GM23338 (cell line): ENCODE data around the gene DISP3. TPM values are rescaled to one million over a fixed set of nuclear protein-coding genes. Genes with fewer than 3 reads are reported as not detected.

ENCODE experiments used
- ATAC-seq: fragments of 200-7000 bp; cut with Tn5 transposase; 3 replicates; pipeline ENCODE4 v1.9.1; 2020
- DNase-seq: peaks from one replicate; pipeline ENCODE4 v3.0.0-alpha.2; 2015; ENCODE audit warnings: low spot score
- H2AFZ ChIP-seq: fragments of 200-600 bp; sonication (generic); 2 replicates; pipeline ENCODE4 v1.8.0; 2016; ENCODE audit warnings: antibody characterized with exemption, mild to moderate bottlenecking, moderate library complexity
- H3F3A ChIP-seq: fragments of 200-600 bp; sonication (generic); replicated peaks from 2 replicates; pipeline ENCODE4 v1.8.0; 2017; ENCODE audit warnings: antibody characterized with exemption, mixed run types, low read depth
- H3K27ac ChIP-seq: fragments of 200-600 bp; sonication (generic); 2 replicates; pipeline ENCODE4 v1.6.1; 2016; ENCODE audit warnings: low read depth
- H3K27me3 ChIP-seq: fragments of 200-600 bp; sonication (generic); 2 replicates; pipeline ENCODE4 v1.8.0; 2016; ENCODE audit warnings: mild to moderate bottlenecking, mixed run types, moderate library complexity; ENCODE audit not compliant: insufficient read depth
- H3K36me3 ChIP-seq: fragments of 200-600 bp; sonication (generic); 2 replicates; pipeline ENCODE4 v1.8.0; 2016; ENCODE audit warnings: mild to moderate bottlenecking; ENCODE audit not compliant: insufficient read depth
- H3K4me1 ChIP-seq: fragments of 200-600 bp; sonication (generic); 2 replicates; pipeline ENCODE4 v1.8.0; 2016; ENCODE audit warnings: mild to moderate bottlenecking, moderate library complexity; ENCODE audit not compliant: insufficient read depth
- H3K4me2 ChIP-seq: fragments of 200-600 bp; sonication (generic); 2 replicates; pipeline ENCODE4 v1.7.1; 2017; ENCODE audit warnings: mixed run types
- H3K4me3 ChIP-seq: fragments of 200-600 bp; sonication (generic); 2 replicates; pipeline ENCODE4 v1.6.1; 2016; ENCODE audit warnings: mixed run types
- H3K79me2 ChIP-seq: fragments of 200-600 bp; sonication (generic); replicated peaks from 2 replicates; pipeline ENCODE4 v1.8.0; 2017; ENCODE audit warnings: mild to moderate bottlenecking; ENCODE audit not compliant: insufficient read depth
- H3K9me2 ChIP-seq: fragments of 200-600 bp; sonication (generic); 2 replicates; pipeline ENCODE4 v1.8.0; 2017; ENCODE audit not compliant: insufficient read depth
- H4K20me1 ChIP-seq: fragments of 200-600 bp; sonication (generic); replicated peaks from 2 replicates; pipeline ENCODE4 v1.8.0; 2017; ENCODE audit warnings: mild to moderate bottlenecking; ENCODE audit not compliant: insufficient read depth
- H3K27ac Mint-ChIP-seq: 2 replicates; pipeline ENCODE4 v1.8.0; 2020; ENCODE audit warnings: inconsistent platforms, mild to moderate bottlenecking, moderate library complexity, mixed read lengths
- H3K27me3 Mint-ChIP-seq: 3 replicates; pipeline ENCODE4 v1.8.0; 2022; ENCODE audit warnings: low read depth, mild to moderate bottlenecking, moderate library complexity, mixed read lengths, inconsistent platforms; ENCODE audit not compliant: insufficient read depth, poor library complexity
- H3K36me3 Mint-ChIP-seq: 3 replicates; pipeline ENCODE4 v1.8.0; 2021; ENCODE audit warnings: low read depth, mild to moderate bottlenecking, inconsistent platforms, moderate library complexity, mixed read lengths
- H3K4me1 Mint-ChIP-seq: 3 replicates; pipeline ENCODE4 v1.8.0; 2020; ENCODE audit warnings: mild to moderate bottlenecking, inconsistent platforms, mixed read lengths
- H3K4me3 Mint-ChIP-seq: 3 replicates; pipeline ENCODE4 v1.8.0; 2021; ENCODE audit warnings: moderate library complexity, mild to moderate bottlenecking, inconsistent platforms, mixed read lengths
- H3K9me3 Mint-ChIP-seq: 3 replicates; pipeline ENCODE4 v1.8.0; 2020; ENCODE audit warnings: moderate library complexity, mild to moderate bottlenecking, inconsistent platforms, mixed read lengths
- CREB1 ChIP-seq: fragments of 250-450 bp; sonication (Bioruptor Pico); IDR thresholded peaks from 2 replicates; pipeline ENCODE4 v1.5.0; 2020; ENCODE audit warnings: low read depth, mild to moderate bottlenecking, moderate library complexity
- EZH2 ChIP-seq: fragments of 200-600 bp; sonication (generic); IDR thresholded peaks from one replicate; pipeline ENCODE4 v1.8.0; 2017; ENCODE audit warnings: antibody characterized with exemption, mild to moderate bottlenecking, low read depth; ENCODE audit not compliant: unreplicated experiment
- EZH2phosphoT487 ChIP-seq: fragments of 200-600 bp; sonication (generic); IDR thresholded peaks from one replicate; pipeline ENCODE4 v1.8.1; 2018; ENCODE audit warnings: antibody characterized with exemption; ENCODE audit not compliant: unreplicated experiment
- JUNB ChIP-seq: IDR thresholded peaks from one replicate; pipeline ENCODE4 v1.6.1; 2016; ENCODE audit warnings: antibody characterized with exemption; ENCODE audit not compliant: unreplicated experiment
- NANOG ChIP-seq: IDR thresholded peaks from 2 replicates; pipeline ENCODE4 v1.6.1; 2016; ENCODE audit warnings: antibody characterized with exemption, borderline replicate concordance
- POLR2AphosphoS5 ChIP-seq: IDR thresholded peaks from 2 replicates; pipeline ENCODE4 v1.6.1; 2016; ENCODE audit warnings: antibody characterized with exemption, low read depth
- STAT1 ChIP-seq: IDR thresholded peaks from one replicate; pipeline ENCODE4 v1.6.1; 2016; ENCODE audit warnings: antibody characterized with exemption; ENCODE audit not compliant: unreplicated experiment
- ZNF114 ChIP-seq: fragments of 250-450 bp; sonication (Bioruptor Pico); IDR thresholded peaks from 2 replicates; pipeline ENCODE4 v1.5.0; 2020; ENCODE audit warnings: mild to moderate bottlenecking, moderate library complexity
- ZNF331 ChIP-seq: fragments of 250-450 bp; sonication (Bioruptor Pico); IDR thresholded peaks from 2 replicates; pipeline ENCODE4 v1.5.0; 2020; ENCODE audit warnings: low read depth, mild to moderate bottlenecking, moderate library complexity
- polyA plus RNA-seq: library from polyadenylated mRNA; unstranded; fragments of >200 nt; fragmentation: Nextera tagmentation; extraction: Ambion mirVana; gene quantifications from 2 replicates; pipeline ENCODE4 v1.2.1, GENCODE V29; 2016
- total RNA-seq: library from RNA; depleted of rRNA; stranded (reverse); fragments of >200 nt; shearing (Covaris generic); gene quantifications from 2 replicates; pipeline ENCODE4 v1.2.3, GENCODE V29; 2014
- TF ChIP-seq, protein P1 (sequence below): IDR thresholded peaks from one replicate; pipeline ENCODE4 v1.6.1; 2018; ENCODE audit warnings: antibody characterized with exemption; ENCODE audit not compliant: unreplicated experiment
- TF ChIP-seq, protein P2 (sequence below), 2 experiments: fragments of 200-600 bp in 1 of 2; sonication (generic) in 1 of 2; conservative IDR thresholded peaks; 2 replicates each; pipeline versions ENCODE4 v1.5.1 to v1.6.1; 2016 to 2017; ENCODE audit warnings: antibody characterized with exemption in 2 of 2, low read depth in 2 of 2, mild to moderate bottlenecking in 2 of 2, moderate library complexity in 1 of 2
- TF ChIP-seq, protein P3 (sequence below): fragments of 250-450 bp; sonication (Bioruptor Pico); IDR thresholded peaks from 2 replicates; pipeline ENCODE4 v1.5.0; 2020; ENCODE audit warnings: mild to moderate bottlenecking, moderate library complexity
- TF ChIP-seq, protein P4 (sequence below): IDR thresholded peaks from 2 replicates; pipeline ENCODE4 v1.6.1; 2016; ENCODE audit warnings: antibody characterized with exemption

Gene DISP3
- total and polyA plus RNA-seq, 2 experiments from 2014 or later: 3.2 to 11.1 TPM

DNA sequence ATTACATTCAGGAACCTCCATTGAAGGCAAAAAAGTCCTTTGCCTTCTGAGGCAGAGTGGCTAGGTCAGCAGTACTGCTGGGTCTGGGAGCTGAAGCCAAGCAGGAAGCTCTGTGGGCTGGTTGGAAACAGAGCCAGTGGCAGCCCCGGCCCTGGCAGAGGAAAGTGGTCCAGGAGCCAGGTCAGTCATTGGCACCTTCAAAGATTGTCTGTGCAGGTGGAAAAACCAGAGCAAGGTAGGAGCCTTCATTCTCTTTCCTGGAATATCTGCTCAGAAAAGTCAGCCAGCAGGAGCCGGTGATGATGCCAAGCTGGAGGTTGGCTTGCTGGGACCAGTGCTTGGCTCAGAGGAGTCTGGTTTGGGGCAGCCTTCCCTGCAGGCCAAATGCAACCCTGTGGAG lies 12.5 kb upstream of the DISP3 start:
- H3K4me2 ChIP-seq: no peak overlapping the region
- Mint-ChIP-seq H3K27ac (no peak overlapping the region), H3K4me3 (no peak overlapping the region), H3K9me3 (no peaks in the 10 kb centered on the region), H3K27me3 (peaks cover 9% of the 10 kb centered on the region), H3K36me3 (no peaks in the 10 kb centered on the region), H3K4me1 (peaks cover 3% of the 10 kb centered on the region; the same call in 1 of the 3 replicates)
- no peak overlapping the region for H3K27ac ChIP-seq
- no peaks in the 10 kb centered on the region for H3K79me2 ChIP-seq
- no peaks in the 10 kb centered on the region for H4K20me1 ChIP-seq
- ATAC-seq (no peak), DNase-seq (no peak)
- H3K4me3 ChIP-seq: no peak overlapping the region
- no peaks in the 10 kb centered on the region for H3K9me2 ChIP-seq
- TF ChIP-seq, protein P1, sequence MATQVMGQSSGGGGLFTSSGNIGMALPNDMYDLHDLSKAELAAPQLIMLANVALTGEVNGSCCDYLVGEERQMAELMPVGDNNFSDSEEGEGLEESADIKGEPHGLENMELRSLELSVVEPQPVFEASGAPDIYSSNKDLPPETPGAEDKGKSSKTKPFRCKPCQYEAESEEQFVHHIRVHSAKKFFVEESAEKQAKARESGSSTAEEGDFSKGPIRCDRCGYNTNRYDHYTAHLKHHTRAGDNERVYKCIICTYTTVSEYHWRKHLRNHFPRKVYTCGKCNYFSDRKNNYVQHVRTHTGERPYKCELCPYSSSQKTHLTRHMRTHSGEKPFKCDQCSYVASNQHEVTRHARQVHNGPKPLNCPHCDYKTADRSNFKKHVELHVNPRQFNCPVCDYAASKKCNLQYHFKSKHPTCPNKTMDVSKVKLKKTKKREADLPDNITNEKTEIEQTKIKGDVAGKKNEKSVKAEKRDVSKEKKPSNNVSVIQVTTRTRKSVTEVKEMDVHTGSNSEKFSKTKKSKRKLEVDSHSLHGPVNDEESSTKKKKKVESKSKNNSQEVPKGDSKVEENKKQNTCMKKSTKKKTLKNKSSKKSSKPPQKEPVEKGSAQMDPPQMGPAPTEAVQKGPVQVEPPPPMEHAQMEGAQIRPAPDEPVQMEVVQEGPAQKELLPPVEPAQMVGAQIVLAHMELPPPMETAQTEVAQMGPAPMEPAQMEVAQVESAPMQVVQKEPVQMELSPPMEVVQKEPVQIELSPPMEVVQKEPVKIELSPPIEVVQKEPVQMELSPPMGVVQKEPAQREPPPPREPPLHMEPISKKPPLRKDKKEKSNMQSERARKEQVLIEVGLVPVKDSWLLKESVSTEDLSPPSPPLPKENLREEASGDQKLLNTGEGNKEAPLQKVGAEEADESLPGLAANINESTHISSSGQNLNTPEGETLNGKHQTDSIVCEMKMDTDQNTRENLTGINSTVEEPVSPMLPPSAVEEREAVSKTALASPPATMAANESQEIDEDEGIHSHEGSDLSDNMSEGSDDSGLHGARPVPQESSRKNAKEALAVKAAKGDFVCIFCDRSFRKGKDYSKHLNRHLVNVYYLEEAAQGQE: no peak
- TF ChIP-seq, protein P2, sequence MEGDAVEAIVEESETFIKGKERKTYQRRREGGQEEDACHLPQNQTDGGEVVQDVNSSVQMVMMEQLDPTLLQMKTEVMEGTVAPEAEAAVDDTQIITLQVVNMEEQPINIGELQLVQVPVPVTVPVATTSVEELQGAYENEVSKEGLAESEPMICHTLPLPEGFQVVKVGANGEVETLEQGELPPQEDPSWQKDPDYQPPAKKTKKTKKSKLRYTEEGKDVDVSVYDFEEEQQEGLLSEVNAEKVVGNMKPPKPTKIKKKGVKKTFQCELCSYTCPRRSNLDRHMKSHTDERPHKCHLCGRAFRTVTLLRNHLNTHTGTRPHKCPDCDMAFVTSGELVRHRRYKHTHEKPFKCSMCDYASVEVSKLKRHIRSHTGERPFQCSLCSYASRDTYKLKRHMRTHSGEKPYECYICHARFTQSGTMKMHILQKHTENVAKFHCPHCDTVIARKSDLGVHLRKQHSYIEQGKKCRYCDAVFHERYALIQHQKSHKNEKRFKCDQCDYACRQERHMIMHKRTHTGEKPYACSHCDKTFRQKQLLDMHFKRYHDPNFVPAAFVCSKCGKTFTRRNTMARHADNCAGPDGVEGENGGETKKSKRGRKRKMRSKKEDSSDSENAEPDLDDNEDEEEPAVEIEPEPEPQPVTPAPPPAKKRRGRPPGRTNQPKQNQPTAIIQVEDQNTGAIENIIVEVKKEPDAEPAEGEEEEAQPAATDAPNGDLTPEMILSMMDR (conservative IDR thresholded peaks at IDR 0.05; ENCODE audit: low read depth in 2 of 2): no peak
- TF ChIP-seq, protein P3, sequence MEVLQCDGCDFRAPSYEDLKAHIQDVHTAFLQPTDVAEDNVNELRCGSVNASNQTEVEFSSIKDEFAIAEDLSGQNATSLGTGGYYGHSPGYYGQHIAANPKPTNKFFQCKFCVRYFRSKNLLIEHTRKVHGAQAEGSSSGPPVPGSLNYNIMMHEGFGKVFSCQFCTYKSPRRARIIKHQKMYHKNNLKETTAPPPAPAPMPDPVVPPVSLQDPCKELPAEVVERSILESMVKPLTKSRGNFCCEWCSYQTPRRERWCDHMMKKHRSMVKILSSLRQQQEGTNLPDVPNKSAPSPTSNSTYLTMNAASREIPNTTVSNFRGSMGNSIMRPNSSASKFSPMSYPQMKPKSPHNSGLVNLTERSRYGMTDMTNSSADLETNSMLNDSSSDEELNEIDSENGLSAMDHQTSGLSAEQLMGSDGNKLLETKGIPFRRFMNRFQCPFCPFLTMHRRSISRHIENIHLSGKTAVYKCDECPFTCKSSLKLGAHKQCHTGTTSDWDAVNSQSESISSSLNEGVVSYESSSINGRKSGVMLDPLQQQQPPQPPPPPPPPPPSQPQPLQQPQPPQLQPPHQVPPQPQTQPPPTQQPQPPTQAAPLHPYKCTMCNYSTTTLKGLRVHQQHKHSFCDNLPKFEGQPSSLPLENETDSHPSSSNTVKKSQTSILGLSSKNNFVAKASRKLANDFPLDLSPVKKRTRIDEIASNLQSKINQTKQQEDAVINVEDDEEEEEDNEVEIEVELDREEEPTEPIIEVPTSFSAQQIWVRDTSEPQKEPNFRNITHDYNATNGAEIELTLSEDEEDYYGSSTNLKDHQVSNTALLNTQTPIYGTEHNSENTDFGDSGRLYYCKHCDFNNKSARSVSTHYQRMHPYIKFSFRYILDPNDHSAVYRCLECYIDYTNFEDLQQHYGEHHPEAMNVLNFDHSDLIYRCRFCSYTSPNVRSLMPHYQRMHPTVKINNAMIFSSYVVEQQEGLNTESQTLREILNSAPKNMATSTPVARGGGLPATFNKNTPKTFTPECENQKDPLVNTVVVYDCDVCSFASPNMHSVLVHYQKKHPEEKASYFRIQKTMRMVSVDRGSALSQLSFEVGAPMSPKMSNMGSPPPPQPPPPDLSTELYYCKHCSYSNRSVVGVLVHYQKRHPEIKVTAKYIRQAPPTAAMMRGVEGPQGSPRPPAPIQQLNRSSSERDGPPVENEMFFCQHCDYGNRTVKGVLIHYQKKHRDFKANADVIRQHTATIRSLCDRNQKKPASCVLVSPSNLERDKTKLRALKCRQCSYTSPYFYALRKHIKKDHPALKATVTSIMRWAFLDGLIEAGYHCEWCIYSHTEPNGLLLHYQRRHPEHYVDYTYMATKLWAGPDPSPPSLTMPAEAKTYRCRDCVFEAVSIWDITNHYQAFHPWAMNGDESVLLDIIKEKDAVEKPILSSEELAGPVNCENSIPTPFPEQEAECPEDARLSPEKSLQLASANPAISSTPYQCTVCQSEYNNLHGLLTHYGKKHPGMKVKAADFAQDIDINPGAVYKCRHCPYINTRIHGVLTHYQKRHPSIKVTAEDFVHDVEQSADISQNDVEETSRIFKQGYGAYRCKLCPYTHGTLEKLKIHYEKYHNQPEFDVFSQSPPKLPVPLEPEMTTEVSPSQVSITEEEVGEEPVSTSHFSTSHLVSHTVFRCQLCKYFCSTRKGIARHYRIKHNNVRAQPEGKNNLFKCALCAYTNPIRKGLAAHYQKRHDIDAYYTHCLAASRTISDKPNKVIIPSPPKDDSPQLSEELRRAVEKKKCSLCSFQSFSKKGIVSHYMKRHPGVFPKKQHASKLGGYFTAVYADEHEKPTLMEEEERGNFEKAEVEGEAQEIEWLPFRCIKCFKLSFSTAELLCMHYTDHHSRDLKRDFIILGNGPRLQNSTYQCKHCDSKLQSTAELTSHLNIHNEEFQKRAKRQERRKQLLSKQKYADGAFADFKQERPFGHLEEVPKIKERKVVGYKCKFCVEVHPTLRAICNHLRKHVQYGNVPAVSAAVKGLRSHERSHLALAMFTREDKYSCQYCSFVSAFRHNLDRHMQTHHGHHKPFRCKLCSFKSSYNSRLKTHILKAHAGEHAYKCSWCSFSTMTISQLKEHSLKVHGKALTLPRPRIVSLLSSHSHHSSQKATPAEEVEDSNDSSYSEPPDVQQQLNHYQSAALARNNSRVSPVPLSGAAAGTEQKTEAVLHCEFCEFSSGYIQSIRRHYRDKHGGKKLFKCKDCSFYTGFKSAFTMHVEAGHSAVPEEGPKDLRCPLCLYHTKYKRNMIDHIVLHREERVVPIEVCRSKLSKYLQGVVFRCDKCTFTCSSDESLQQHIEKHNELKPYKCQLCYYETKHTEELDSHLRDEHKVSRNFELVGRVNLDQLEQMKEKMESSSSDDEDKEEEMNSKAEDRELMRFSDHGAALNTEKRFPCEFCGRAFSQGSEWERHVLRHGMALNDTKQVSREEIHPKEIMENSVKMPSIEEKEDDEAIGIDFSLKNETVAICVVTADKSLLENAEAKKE: no peak
- no peak for TF ChIP-seq JUNB
- TF ChIP-seq EZH2: no peak
- TF ChIP-seq NANOG: no peak
- TF ChIP-seq CREB1 (CRISPR knock-in tag): no peak
- TF ChIP-seq POLR2AphosphoS5: no peak
- no peak for TF ChIP-seq ZNF114 (CRISPR knock-in tag)
- TF ChIP-seq STAT1: no peak
- TF ChIP-seq ZNF331 (CRISPR knock-in tag): no peak
- no peak for TF ChIP-seq EZH2phosphoT487
- TF ChIP-seq, protein P4, sequence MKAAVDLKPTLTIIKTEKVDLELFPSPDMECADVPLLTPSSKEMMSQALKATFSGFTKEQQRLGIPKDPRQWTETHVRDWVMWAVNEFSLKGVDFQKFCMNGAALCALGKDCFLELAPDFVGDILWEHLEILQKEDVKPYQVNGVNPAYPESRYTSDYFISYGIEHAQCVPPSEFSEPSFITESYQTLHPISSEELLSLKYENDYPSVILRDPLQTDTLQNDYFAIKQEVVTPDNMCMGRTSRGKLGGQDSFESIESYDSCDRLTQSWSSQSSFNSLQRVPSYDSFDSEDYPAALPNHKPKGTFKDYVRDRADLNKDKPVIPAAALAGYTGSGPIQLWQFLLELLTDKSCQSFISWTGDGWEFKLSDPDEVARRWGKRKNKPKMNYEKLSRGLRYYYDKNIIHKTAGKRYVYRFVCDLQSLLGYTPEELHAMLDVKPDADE: no peak
- H3F3A ChIP-seq: no peaks in the 10 kb centered on the region
- no peaks in the 10 kb centered on the region for H3K36me3 ChIP-seq
- H3K27me3 ChIP-seq: no peaks in the 10 kb centered on the region
- H3K4me1 ChIP-seq: no peaks in the 10 kb centered on the region
- no peak overlapping the region for H2AFZ ChIP-seq
